Spinal cord (tissue), 10 donors: ENCODE measurements around the gene EFNA5. TPM values are rescaled to one million over a fixed set of nuclear protein-coding genes. Genes with fewer than 3 reads are reported as not detected.
A peak's percentile ranks its signal among the peaks of the same experiment; 100 is the strongest.
"Not testable (repeated sequence)": the region's sequence is repeated elsewhere in the genome, so short reads cannot be mapped to it uniquely, and the experiment has no call there.

Experiments used
- DNase-seq, 6 donors: peaks; one replicate each; pipeline versions ENCODE4 v3.0.0 to v3.0.0-alpha.2; 2013 to 2015; ENCODE audit warnings: low spot score in 6 of 6, low read depth in 4 of 6
- H3K27ac ChIP-seq: one replicate; pipeline ENCODE4 v1.5.1; 2013; ENCODE audit warnings: low read depth, low read length, control low read depth
- H3K27me3 ChIP-seq: one replicate; pipeline ENCODE4 v1.6.1; 2013; ENCODE audit warnings: low read length; ENCODE audit not compliant: control insufficient read depth, insufficient read depth
- H3K36me3 ChIP-seq: one replicate; pipeline ENCODE4 v1.6.1; 2013; ENCODE audit warnings: low read length; ENCODE audit not compliant: control insufficient read depth, insufficient read depth
- H3K4me1 ChIP-seq: one replicate; pipeline ENCODE4 v1.6.1; 2013; ENCODE audit warnings: low read length; ENCODE audit not compliant: control insufficient read depth, insufficient read depth
- H3K4me3 ChIP-seq: one replicate; pipeline ENCODE4 v1.5.1; 2013; ENCODE audit warnings: low read depth, low read length, control low read depth
- H3K9me3 ChIP-seq: one replicate; pipeline ENCODE4 v1.6.1; 2013; ENCODE audit warnings: low read length; ENCODE audit not compliant: control insufficient read depth, insufficient read depth
- WGBS: methylation state at CpG from one replicate; pipeline ENCODE4 v1.1.5; 2013; ENCODE audit warnings: missing lambda C conversion rate; ENCODE audit not compliant: insufficient coverage; 5-methylcytosine and 5-hydroxymethylcytosine counted together
- polyA plus RNA-seq, 2 donors: library from polyadenylated mRNA; unstranded; fragments of 120-200 nt; gene quantifications; one replicate each; pipeline ENCODE4 v1.2.1, GENCODE V29; 2013; ENCODE audit not compliant: insufficient read length in 2 of 2
- total RNA-seq, 2 donors: library from RNA; depleted of rRNA in 1 of 2; stranded (reverse); fragments of 120-200 nt in 1 of 2; fragments of >200 nt in 1 of 2; gene quantifications; one replicate each; pipeline versions ENCODE4 v1.2.3 to v1.2.4, GENCODE V29; 2013 to 2014
- donor health status: healthy.

EFNA5 gene
- total and polyA plus RNA-seq, 4 donors = 11.7 to 17.7 (median 17.1) TPM

GRCh38 chr5:107359916-107360234, 310.9 kb downstream of the EFNA5 start:
- Histone ChIP-seq H3K4me3 (no peak overlapping the region), H3K27ac (no peak overlapping the region), H3K36me3 (no peaks in the 10 kb centered on the region), H3K27me3 (no peaks in the 10 kb centered on the region), H3K9me3 (no peaks in the 10 kb centered on the region), H3K4me1 (no peaks in the 10 kb centered on the region)
- WGBS = 60% methylated on average over 1 of the region's 2 CpGs
- no peak for DNase-seq

- H3K36me3 ChIP-seq = no peaks in the 10 kb centered on the region
- no peak overlapping the region for H3K4me3 ChIP-seq
- no peak overlapping the region for H3K27ac ChIP-seq
- 65% methylated on average over 5 of the region's 6 CpGs for whole genome bisulfite sequencing
- no peaks in the 10 kb centered on the region for H3K27me3 ChIP-seq
- no peaks in the 10 kb centered on the region for H3K9me3 ChIP-seq
- no peak for DNase-seq
- no peaks in the 10 kb centered on the region for H3K4me1 ChIP-seq
These were observed 311.5 kb downstream of the EFNA5 start for GRCh38 chr5:107359033-107359915.

- no peaks in the 10 kb centered on the region for H3K9me3 ChIP-seq
- no CpG with 5 or more reads among the region's 2 CpGs for WGBS
These were observed 313.8 kb downstream of the EFNA5 start for GRCh38 chr5:107356891-107357290.

GRCh38 chr5:107352576-107352975, 318.2 kb downstream of the EFNA5 start:
- no CpG with 5 or more reads among the region's 2 CpGs for WGBS
- Histone ChIP-seq H3K4me3 (no peak overlapping the region), H3K27ac (no peak overlapping the region), H3K36me3 (no peaks in the 10 kb centered on the region), H3K9me3 (no peaks in the 10 kb centered on the region), H3K4me1 (no peaks in the 10 kb centered on the region), H3K27me3 (no peaks in the 10 kb centered on the region)
- no peak for DNase-seq

More at GRCh38 chr5:107356891-107357290, 313.8 kb downstream of the EFNA5 start:
- DNase-seq = no peak
- no peaks in the 10 kb centered on the region for H3K4me1 ChIP-seq
- H3K27me3 ChIP-seq = no peaks in the 10 kb centered on the region
- no peak overlapping the region for H3K4me3 ChIP-seq
- no peak overlapping the region for H3K27ac ChIP-seq
- no peaks in the 10 kb centered on the region for H3K36me3 ChIP-seq

- H3K4me1 ChIP-seq, H3K27ac ChIP-seq, H3K27me3 ChIP-seq, H3K9me3 ChIP-seq, H3K36me3 ChIP-seq, DNase-seq, H3K4me3 ChIP-seq: not testable (repeated sequence)
- no CpG with 5 or more reads among the region's 3 CpGs for WGBS
These were observed 324.2 kb downstream of the EFNA5 start for GRCh38 chr5:107346580-107346979.

- H3K36me3 ChIP-seq = no peaks in the 10 kb centered on the region
- no peaks in the 10 kb centered on the region for H3K4me1 ChIP-seq
- no peaks in the 10 kb centered on the region for H3K9me3 ChIP-seq
- no peak overlapping the region for H3K4me3 ChIP-seq
- no peaks in the 10 kb centered on the region for H3K27me3 ChIP-seq
- WGBS = 11% methylated on average over 2 of the region's 4 CpGs
- no peak overlapping the region for H3K27ac ChIP-seq
- peak in 1 of 6 donors; percentile 67 for DNase-seq
These were observed 328.4 kb downstream of the EFNA5 start for GRCh38 chr5:107342371-107342770.

- Histone ChIP-seq H3K4me3 (no peak overlapping the region), H3K4me1 (no peaks in the 10 kb centered on the region), H3K27me3 (no peaks in the 10 kb centered on the region), H3K9me3 (no peaks in the 10 kb centered on the region), H3K27ac (no peak overlapping the region), H3K36me3 (no peaks in the 10 kb centered on the region)
- DNase-seq = peak in 1 of 6 donors; percentile 54
- no CpG with 5 or more reads among the region's 6 CpGs for WGBS
These were observed 329.2 kb downstream of the EFNA5 start for GRCh38 chr5:107341376-107342084.

GRCh38 chr5:107340631-107341030, 330.1 kb downstream of the EFNA5 start:
- no peaks in the 10 kb centered on the region for H3K4me1 ChIP-seq
- DNase-seq = peak in 1 of 6 donors; percentile 45
- no peaks in the 10 kb centered on the region for H3K36me3 ChIP-seq
- H3K9me3 ChIP-seq = no peaks in the 10 kb centered on the region
- H3K27ac ChIP-seq = no peak overlapping the region
- WGBS = 49% methylated on average over 3 of the region's 3 CpGs
- H3K4me3 ChIP-seq = no peak overlapping the region
- no peaks in the 10 kb centered on the region for H3K27me3 ChIP-seq

- no CpG with 5 or more reads among the region's 2 CpGs for WGBS
- H3K27me3 ChIP-seq = no peaks in the 10 kb centered on the region
- DNase-seq = no peak
These were observed 332.4 kb downstream of the EFNA5 start for GRCh38 chr5:107338335-107338734.

GRCh38 chr5:107337281-107337680, 333.5 kb downstream of the EFNA5 start:
- Histone ChIP-seq H3K4me1 (no peaks in the 10 kb centered on the region), H3K36me3 (no peaks in the 10 kb centered on the region), H3K27ac (no peak overlapping the region), H3K27me3 (no peaks in the 10 kb centered on the region), H3K4me3 (no peak overlapping the region), H3K9me3 (no peaks in the 10 kb centered on the region)
- DNase-seq = no peak
- no CpG with 5 or more reads among the region's 1 CpG for WGBS

More at GRCh38 chr5:107338335-107338734, 332.4 kb downstream of the EFNA5 start:
- no peaks in the 10 kb centered on the region for H3K9me3 ChIP-seq
- H3K4me3 ChIP-seq = no peak overlapping the region
- no peak overlapping the region for H3K27ac ChIP-seq
- no peaks in the 10 kb centered on the region for H3K4me1 ChIP-seq
- H3K36me3 ChIP-seq = no peaks in the 10 kb centered on the region
